Pancreas (tissue), 10 donors: ENCODE measurements around the gene MTFR1L. TPM values are rescaled to one million over a fixed set of nuclear protein-coding genes. Genes with fewer than 3 reads are reported as not detected.

Experiments
- ATAC-seq, 4 donors: fragments of 200-7000 bp; cut with Tn5 transposase; one replicate each; pipeline versions ENCODE4 v1.8.0 to v1.9.1; 2020; ENCODE audit warnings: mild to moderate bottlenecking in 4 of 4, moderate library complexity in 4 of 4
- DNase-seq, 6 donors: peaks; one replicate each; pipeline ENCODE4 v3.0.0-alpha.2; 2020
- FAIRE-seq: peaks from 2 replicates; lab custom pipeline; 2012; peaks lifted over from hg19 to GRCh38; lab: Jason Lieb, UNC
- H3K27ac ChIP-seq, 4 donors: fragments of 200-600 bp; sonication (generic); 1 replicate in 3 of 4; 2 replicates in 1 of 4; pipeline versions ENCODE4 v1.5.0 to v1.8.0; 2020
- H3K27me3 ChIP-seq, 4 donors: fragments of 200-600 bp; one replicate each; pipeline ENCODE4 v1.8.0; 2021
- H3K36me3 ChIP-seq, 3 donors: fragments of 200-600 bp; sonication (generic) in 1 of 3; one replicate each; pipeline versions ENCODE4 v1.5.0 to v1.8.0; 2020 to 2021
- H3K4me1 ChIP-seq, 3 donors: fragments of 200-600 bp; one replicate each; pipeline ENCODE4 v1.8.0; 2021
- H3K4me3 ChIP-seq, 4 donors: fragments of 200-600 bp; sonication (generic) in 2 of 4; one replicate each; pipeline versions ENCODE4 v1.5.0 to v1.8.0; 2020 to 2021
- H3K9me3 ChIP-seq, 4 donors: fragments of 200-600 bp; one replicate each; pipeline ENCODE4 v1.8.0; 2021
- CTCF ChIP-seq, 4 donors: fragments of 200-600 bp; sonication (generic) in 3 of 4; IDR thresholded peaks; one replicate each; pipeline versions ENCODE4 v1.5.0 to v1.8.0; 2021; ENCODE audit warnings: antibody characterized with exemption in 4 of 4
- WGBS, 2 donors: extraction: QIAGEN DNeasy Blood & Tissue Kit; methylation state at CpG; one replicate each; pipeline ENCODE4 v1.1.7; 2013; 5-methylcytosine and 5-hydroxymethylcytosine counted together
- intact Hi-C, 3 donors: fragments of 100-400 bp; cut with DNase I; formaldehyde crosslinking; loops; one replicate each; pipeline versions ENCODE4 v1.11.1 to v1.14.2; 2022
- polyA plus RNA-seq, 2 donors: library from polyadenylated mRNA; stranded (reverse); fragments of 200-250 nt; gene quantifications; one replicate each; pipeline ENCODE4 v1.2.3, GENCODE V29; 2013
- total RNA-seq, 6 donors: library from RNA; stranded (reverse); fragmentation: NEBNext Ultra II Directional in 4 of 6; extraction: Animal tissue kit (Norgen Biotek cat#: 25700) in 4 of 6; gene quantifications; one replicate each; pipeline versions ENCODE4 v1.2.1 to v1.2.4, GENCODE V29; 2021 to 2023
- donor health status: healthy with polysubstance abuse.
- donor health status: DM: no; HTN: no; CAD: no; lungs with moderate emphysema.
- donor health status: DM: no; HTN: no; CAD: no.
- donor health status: control.
- donor health status: control.
- donor health status: Bipolar disorder and iron deficiency.
- donor health status: DM: yes; HTN: yes; CAD: no.
- donor health status: DM: no; HTN: no; CAD: no.
- donor health status: DM: no; HTN: no; CAD: no.
- donor health status: DM: yes; HTN: yes; CAD: no.

Gene MTFR1L
- total and polyA plus RNA-seq, 8 donors: 24.0 to 59.6 (median 27.5) TPM

DNA sequence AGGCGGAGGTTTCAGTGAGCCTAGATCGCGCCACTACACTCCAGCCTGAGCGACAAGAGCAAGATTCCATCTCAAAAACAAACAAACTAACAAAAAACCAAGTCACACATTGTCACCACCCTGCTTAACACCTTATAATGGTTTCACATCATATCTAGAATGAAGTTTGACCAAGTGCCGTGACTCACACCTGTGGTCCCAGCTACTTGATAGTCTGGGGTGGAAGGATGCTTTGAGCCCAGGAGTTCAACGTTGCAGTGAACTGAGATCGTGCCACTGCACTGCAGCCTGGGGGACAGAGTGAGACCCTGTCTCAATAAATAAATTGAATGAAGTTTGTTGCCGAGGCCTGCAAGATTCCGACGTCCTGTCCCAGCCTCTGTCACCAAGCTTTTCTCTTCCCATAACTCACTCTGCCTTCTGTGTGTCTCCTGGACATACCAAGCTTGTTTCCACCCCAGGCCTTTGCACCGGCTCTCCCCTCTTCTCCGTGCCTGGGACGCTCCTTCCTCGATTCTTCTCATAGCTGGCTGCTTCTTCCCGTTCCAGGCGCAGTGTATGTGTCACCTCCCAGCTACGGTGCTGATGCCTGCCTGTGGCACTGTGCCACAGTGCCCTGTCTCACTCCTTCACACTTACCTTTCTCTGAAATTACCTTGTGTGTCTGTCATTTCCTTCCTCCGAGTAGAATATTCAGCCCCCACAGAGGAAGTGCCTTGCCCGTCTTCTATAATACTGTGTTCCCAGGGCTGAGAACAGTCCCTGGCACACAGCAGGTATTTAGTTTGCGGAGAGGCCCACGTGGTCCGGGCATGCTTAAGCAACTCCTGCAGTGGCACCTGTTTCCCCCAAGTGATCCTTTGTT, 23.6 kb upstream of the MTFR1L start:
- Histone ChIP-seq H3K36me3 (no peaks in the 10 kb centered on the region), H3K27ac (peak overlapping the region in 3 of 4 donors; percentile 50 to 85 (median 76)), H3K4me3 (peak overlapping the region in 2 of 4 donors; percentile 12 to 30), H3K27me3 (no peaks in the 10 kb centered on the region), H3K4me1 (peaks cover 3 to 14% (median 7%) of the 10 kb centered on the region in 3 donors), H3K9me3 (no peaks in the 10 kb centered on the region)
- intact Hi-C loops: loop anchor here in 2 of 3 donors (5.0 kb wide), 2 partner anchors 184 to 189 kb away; no protein-coding TSS in a partner anchor
- peak; percentile 74 to 83 (median 80) for ATAC-seq
- DNase-seq: peak in 4 of 6 donors; percentile 66 to 75 (median 69)
- WGBS, 2 donors: 53 to 60% methylated on average over 22 of the region's 22 CpGs
- TF ChIP-seq CTCF (IDR thresholded peaks at IDR 0.05): no peak
- no peak for FAIRE-seq

DNA sequence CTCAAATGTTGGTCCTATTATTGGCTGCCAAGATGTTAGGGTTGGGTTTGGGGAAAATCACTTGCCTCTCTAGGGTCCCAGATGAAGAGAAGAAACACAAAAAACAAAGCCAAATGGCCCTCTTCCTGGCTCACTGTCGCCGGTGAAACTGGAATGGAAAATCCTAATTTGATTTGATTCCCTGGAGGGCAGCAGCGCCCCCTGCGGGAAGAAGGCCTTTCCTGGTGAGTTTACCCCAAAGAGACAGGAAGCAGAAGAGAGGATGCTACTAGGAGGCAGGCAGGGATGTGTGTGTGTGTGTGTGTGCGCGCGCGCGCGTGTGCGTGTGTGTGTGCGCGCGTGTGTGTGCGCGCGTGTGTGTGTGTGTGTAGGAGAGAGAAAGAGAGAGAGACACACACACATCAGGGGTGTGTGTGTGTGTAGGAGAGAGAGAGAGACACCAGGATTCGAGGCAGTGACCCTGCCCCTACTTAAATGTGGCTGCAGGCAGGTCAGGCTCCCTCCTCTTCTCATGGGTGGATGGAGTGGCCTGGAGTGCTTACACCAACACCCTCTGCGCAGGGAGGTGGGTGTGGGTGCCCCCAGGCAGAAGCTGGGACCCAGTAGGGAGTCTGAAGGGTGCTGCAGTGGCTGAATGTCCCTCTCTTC, 22.8 kb upstream of the MTFR1L start:
- H3K4me3 ChIP-seq: peak overlapping the region in 2 of 4 donors; percentile 12 to 30
- H3K36me3 ChIP-seq: no peaks in the 10 kb centered on the region
- WGBS, 2 donors: 10 to 18% methylated on average over 6 to 19 of the region's 19 CpGs
- peak overlapping the region in 3 of 4 donors; percentile 50 to 85 (median 76) for H3K27ac ChIP-seq
- H3K27me3 ChIP-seq: no peaks in the 10 kb centered on the region
- no peak for FAIRE-seq
- peak; percentile 70 to 80 (median 76) for ATAC-seq
- peak; percentile 79 to 99 (median 92) for DNase-seq
- intact Hi-C loops: loop anchor here in 2 of 3 donors (5.0 kb wide), 2 partner anchors 185 to 190 kb away; no protein-coding TSS in a partner anchor
- no peaks in the 10 kb centered on the region for H3K9me3 ChIP-seq
- peak; percentile 63 to 77 (median 72) for TF ChIP-seq CTCF (IDR thresholded peaks at IDR 0.05)
- H3K4me1 ChIP-seq: peaks cover 3 to 21% (median 7%) of the 10 kb centered on the region in 3 donors

DNA sequence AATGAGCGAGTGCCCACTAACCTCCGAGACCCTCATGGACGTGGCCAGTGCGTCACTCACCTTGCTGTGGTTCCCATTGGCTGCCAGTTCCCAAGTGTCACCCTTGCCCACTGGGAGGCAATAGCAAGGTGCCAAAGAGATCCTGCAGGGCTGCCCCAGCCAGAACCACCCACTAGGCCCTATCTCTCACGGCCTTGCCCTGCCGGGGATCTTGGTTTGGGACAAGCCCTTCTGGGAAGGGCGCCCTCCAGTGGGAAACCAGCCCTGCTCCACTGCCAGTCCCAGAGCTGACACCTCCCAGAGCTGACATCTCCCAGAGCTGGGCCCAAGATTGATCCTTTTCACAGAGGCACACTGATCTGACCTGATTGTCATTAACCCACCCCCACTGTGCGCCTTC, 21.8 kb upstream of the MTFR1L start:
- Histone ChIP-seq H3K9me3 (no peaks in the 10 kb centered on the region), H3K27ac (no peak overlapping the region), H3K4me3 (no peak overlapping the region), H3K4me1 (peaks cover 3 to 28% (median 7%) of the 10 kb centered on the region in 3 donors), H3K36me3 (no peaks in the 10 kb centered on the region), H3K27me3 (no peaks in the 10 kb centered on the region)
- peak in 1 of 4 donors; percentile 13 for ATAC-seq
- intact Hi-C loops: loop anchor here in 2 of 3 donors (5.0 kb wide), 2 partner anchors 186 to 191 kb away; no protein-coding TSS in a partner anchor
- 65 to 68% methylated on average over 8 of the region's 8 CpGs for WGBS, 2 donors
- peak in 2 of 4 donors; percentile 15 to 28 for TF ChIP-seq CTCF (IDR thresholded peaks at IDR 0.05)
- FAIRE-seq: no peak
- peak in 3 of 6 donors; percentile 55 to 78 (median 65) for DNase-seq

- Histone ChIP-seq H3K36me3 (no peaks in the 10 kb centered on the region), H3K4me3 (no peak overlapping the region), H3K27me3 (no peaks in the 10 kb centered on the region), H3K4me1 (peaks cover 3 to 32% (median 7%) of the 10 kb centered on the region in 3 donors), H3K9me3 (no peaks in the 10 kb centered on the region), H3K27ac (no peak overlapping the region)
- DNase-seq (no peak), FAIRE-seq (no peak), ATAC-seq (no peak)
- intact Hi-C loops: loop anchor here in 2 of 3 donors (5.0 kb wide), 2 partner anchors 187 to 192 kb away; no protein-coding TSS in a partner anchor
- 70 to 71% methylated on average over 8 of the region's 8 CpGs for WGBS, 2 donors
- TF ChIP-seq CTCF (IDR thresholded peaks at IDR 0.05): no peak
These were observed 20.9 kb upstream of the MTFR1L start for GRCh38 chr1:25798666-25799351.
